ENCODE results near the gene MCRIP1.

MCRIP1 gene

GRCh38 chr17:81863123-81863675 is 30.1 kb upstream of the MCRIP1 start:
- Histone ChIP-seq H3K4me3 (replicated peaks; ENCODE audit: insufficient read depth, low read length) (peak overlapping the region; percentile 2), H3K27ac (replicated peaks) (peak overlapping the region; percentile 96), H3K27me3 (ENCODE audit: insufficient read depth, poor library complexity, severe bottlenecking) (no peaks in the 10 kb centered on the region)
- TF ChIP-seq CTCF (IDR thresholded peaks at IDR 0.05; ENCODE audit: insufficient read depth, low read length), result no peak
- TF ChIP-seq SPI1 (IDR thresholded peaks at IDR 0.05; ENCODE audit: borderline replicate concordance, low read depth), result no peak
- TF ChIP-seq, protein P1, sequence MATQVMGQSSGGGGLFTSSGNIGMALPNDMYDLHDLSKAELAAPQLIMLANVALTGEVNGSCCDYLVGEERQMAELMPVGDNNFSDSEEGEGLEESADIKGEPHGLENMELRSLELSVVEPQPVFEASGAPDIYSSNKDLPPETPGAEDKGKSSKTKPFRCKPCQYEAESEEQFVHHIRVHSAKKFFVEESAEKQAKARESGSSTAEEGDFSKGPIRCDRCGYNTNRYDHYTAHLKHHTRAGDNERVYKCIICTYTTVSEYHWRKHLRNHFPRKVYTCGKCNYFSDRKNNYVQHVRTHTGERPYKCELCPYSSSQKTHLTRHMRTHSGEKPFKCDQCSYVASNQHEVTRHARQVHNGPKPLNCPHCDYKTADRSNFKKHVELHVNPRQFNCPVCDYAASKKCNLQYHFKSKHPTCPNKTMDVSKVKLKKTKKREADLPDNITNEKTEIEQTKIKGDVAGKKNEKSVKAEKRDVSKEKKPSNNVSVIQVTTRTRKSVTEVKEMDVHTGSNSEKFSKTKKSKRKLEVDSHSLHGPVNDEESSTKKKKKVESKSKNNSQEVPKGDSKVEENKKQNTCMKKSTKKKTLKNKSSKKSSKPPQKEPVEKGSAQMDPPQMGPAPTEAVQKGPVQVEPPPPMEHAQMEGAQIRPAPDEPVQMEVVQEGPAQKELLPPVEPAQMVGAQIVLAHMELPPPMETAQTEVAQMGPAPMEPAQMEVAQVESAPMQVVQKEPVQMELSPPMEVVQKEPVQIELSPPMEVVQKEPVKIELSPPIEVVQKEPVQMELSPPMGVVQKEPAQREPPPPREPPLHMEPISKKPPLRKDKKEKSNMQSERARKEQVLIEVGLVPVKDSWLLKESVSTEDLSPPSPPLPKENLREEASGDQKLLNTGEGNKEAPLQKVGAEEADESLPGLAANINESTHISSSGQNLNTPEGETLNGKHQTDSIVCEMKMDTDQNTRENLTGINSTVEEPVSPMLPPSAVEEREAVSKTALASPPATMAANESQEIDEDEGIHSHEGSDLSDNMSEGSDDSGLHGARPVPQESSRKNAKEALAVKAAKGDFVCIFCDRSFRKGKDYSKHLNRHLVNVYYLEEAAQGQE (IDR thresholded peaks at IDR 0.05; ENCODE audit: insufficient replicate concordance, low read depth), result no peak
- TF ChIP-seq POLR2AphosphoS5 (IDR thresholded peaks at IDR 0.05; ENCODE audit: low read depth), result peak; percentile 88
- DNase-seq (ENCODE audit: low read depth in 1 of 2, low spot score in 1 of 2), result peak in 1 of 2 experiments; percentile 87

DNA sequence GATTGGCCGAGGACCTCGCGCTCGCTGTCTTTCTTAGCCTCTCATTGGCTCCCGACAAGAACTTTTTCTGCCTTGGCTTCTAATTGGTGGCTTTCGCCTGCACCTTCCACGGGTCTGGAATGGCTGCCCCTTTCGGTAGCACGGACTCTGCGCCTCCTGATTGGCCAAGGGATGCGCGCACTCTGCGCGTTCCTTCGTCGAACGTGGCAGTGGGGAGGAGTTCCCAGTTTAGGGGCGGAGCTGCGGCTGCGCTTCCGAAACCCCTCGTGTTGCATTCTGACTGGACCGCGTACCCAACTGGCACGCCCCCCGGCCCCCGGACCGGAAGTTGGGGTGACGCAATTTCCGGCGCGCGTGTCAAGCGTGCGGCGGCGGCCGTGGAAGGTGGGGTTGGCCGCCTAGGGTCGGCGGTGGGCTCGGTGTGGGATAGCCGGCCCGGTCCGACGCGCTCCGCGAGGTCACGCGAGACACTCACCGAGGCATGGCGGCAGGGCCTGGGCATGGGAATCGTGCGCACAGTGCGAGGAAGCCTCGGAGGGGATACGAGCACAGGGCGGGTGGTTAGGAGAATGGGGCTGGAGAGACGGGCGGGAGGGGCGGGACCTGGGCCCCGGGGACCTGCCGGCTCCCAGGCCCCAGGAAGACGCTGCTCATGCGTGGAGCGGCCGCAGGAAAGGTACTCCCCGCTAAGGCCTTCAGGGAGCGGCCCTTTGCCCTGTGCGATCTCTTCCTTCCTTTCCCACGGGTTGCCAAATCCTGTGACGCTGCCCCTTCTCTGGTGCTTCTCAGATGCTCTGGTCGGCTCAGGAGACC is 27.9 kb upstream of the MCRIP1 start:
- DNase-seq (ENCODE audit: low read depth in 1 of 2, low spot score in 1 of 2), result peak; percentile 100
- peak overlapping the region; percentile 96 for H3K27ac ChIP-seq (replicated peaks)

More for the DNA sequence above, 27.9 kb upstream of the MCRIP1 start:
- peak overlapping the region; percentile 62 for H3K4me3 ChIP-seq (replicated peaks; ENCODE audit: insufficient read depth, low read length)
- H3K27me3 ChIP-seq (ENCODE audit: insufficient read depth, poor library complexity, severe bottlenecking), result no peaks in the 10 kb centered on the region
- TF ChIP-seq CTCF (IDR thresholded peaks at IDR 0.05; ENCODE audit: insufficient read depth, low read length), result no peak
- peak; percentile 29; the same call in 1 of the 2 replicates for TF ChIP-seq SPI1 (IDR thresholded peaks at IDR 0.05; ENCODE audit: borderline replicate concordance, low read depth)
- TF ChIP-seq, protein P1 (IDR thresholded peaks at IDR 0.05; ENCODE audit: insufficient replicate concordance, low read depth), result peak; percentile 65
- peak; percentile 93 for TF ChIP-seq GABPA (IDR thresholded peaks at IDR 0.05; ENCODE audit: low read depth)
- peak; percentile 86 for TF ChIP-seq POLR2AphosphoS5 (IDR thresholded peaks at IDR 0.05; ENCODE audit: low read depth)
